ENCODE results near the gene ISG20.
"Not testable (repeated sequence)": the region's sequence is repeated elsewhere in the genome, so short reads cannot be mapped to it uniquely, and the experiment has no call there.

ISG20 gene

GRCh38 chr15:88630141-88630721 lies 8.6 kb upstream of the ISG20 start:
- no peak overlapping the region for H3K4me3 ChIP-seq (ENCODE audit: low read depth, low read length)
- no peak for TF ChIP-seq CTCF (IDR thresholded peaks at IDR 0.05; ENCODE audit: low read depth, low read length)

GRCh38 chr15:88630798-88631463 lies 7.9 kb upstream of the ISG20 start:
- no peak for TF ChIP-seq CTCF (IDR thresholded peaks at IDR 0.05; ENCODE audit: low read depth, low read length)
- no peak overlapping the region for H3K4me3 ChIP-seq (ENCODE audit: low read depth, low read length)

- no peak for TF ChIP-seq CTCF (IDR thresholded peaks at IDR 0.05; ENCODE audit: low read depth, low read length)
- H3K4me3 ChIP-seq (ENCODE audit: low read depth, low read length) = no peak overlapping the region
These were observed 7.3 kb upstream of the ISG20 start for GRCh38 chr15:88631464-88632028.

GRCh38 chr15:88632797-88633196 lies 6.0 kb upstream of the ISG20 start:
- H3K4me3 ChIP-seq (ENCODE audit: low read depth, low read length) = not testable (repeated sequence)

GRCh38 chr15:88634449-88634848 lies 4.4 kb upstream of the ISG20 start:
- no peak for TF ChIP-seq CTCF (IDR thresholded peaks at IDR 0.05; ENCODE audit: low read depth, low read length)
- H3K4me3 ChIP-seq (ENCODE audit: low read depth, low read length) = no peak overlapping the region

GRCh38 chr15:88635318-88635717 lies 3.5 kb upstream of the ISG20 start:
- TF ChIP-seq CTCF (IDR thresholded peaks at IDR 0.05; ENCODE audit: low read depth, low read length) = no peak
- H3K4me3 ChIP-seq (ENCODE audit: low read depth, low read length) = no peak overlapping the region

- H3K4me3 ChIP-seq (ENCODE audit: low read depth, low read length) = no peak overlapping the region
- no peak for TF ChIP-seq CTCF (IDR thresholded peaks at IDR 0.05; ENCODE audit: low read depth, low read length)
These were observed 2.8 kb upstream of the ISG20 start for GRCh38 chr15:88636050-88636449.

Measured in WI38 (cell line).